ENCODE results near the gene ABCA1.

The ABCA1 gene

GRCh38 chr9:104747245-104747564 is 180.8 kb downstream of the ABCA1 start:
- no peak for DNase-seq

- DNase-seq = no peak
Measured at GRCh38 chr9:104746798-104747197, 181.2 kb downstream of the ABCA1 start.

DNA sequence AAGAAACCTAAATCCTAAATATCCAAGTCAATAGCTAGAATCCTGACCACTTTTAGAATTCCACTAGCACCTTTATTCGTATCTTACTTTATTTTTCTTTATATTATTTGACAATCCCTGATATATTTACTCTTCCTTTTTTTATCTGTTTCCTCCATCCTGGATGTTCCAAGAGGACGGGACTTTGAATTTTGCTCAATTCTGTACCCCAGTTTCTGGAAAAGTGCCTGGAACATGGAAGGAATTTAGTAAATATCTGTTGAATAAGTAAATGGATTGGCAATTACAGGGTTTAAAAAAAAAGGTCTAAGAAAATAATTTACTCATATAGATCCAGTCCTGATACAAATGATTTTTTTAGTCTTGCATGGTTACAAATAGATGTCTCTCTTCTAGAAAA is 181.7 kb downstream of the ABCA1 start:
- DNase-seq = no peak

GRCh38 chr9:104745852-104746251 is 182.1 kb downstream of the ABCA1 start:
- no peak for DNase-seq

- no peak for DNase-seq
Measured at GRCh38 chr9:104743376-104743985, 184.5 kb downstream of the ABCA1 start.

DNA sequence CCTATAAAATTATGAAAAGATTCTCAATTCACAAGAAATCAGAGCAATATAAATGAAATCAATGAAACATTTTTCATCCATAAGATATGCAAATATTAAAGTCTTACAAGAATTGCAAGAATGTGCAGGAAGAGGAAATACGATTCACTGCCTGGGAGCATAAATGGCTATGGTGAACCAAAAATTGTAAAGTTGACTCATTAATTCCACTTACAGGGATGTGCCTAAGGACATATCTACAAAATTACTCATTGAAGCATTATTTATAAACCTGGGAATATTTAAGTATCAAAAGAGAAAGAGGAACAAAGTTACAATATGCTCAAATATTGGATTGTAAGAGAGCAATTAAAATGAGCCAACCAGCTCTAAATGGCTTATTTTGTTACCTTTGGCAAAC is 187.3 kb downstream of the ABCA1 start:
- DNase-seq = no peak

DNA sequence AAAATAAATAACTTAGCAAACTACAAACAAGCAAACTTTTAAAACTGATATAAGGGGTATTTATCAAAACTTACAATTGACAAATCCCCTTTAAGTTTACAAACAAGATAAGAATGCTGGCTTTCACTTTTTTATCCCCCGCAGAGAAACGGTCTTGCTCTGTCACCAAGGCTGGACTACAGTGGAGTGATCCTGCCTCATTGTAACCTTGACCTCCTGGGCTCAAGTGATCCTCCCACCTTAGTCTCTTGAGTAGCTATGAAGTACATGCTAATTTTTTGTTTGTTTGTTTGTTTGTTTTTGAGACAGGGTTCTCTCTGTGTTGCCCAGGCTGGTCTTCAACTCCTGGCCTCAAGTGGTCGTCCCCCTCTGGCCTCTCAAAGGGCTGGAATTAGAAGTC is 189.5 kb downstream of the ABCA1 start:
- DNase-seq = no peak

All from GOT3 (cell line).